SK-MEL-5 (cell line): ENCODE data around the gene IGFBP7. TPM values are rescaled to one million over a fixed set of nuclear protein-coding genes. Genes with fewer than 3 reads are reported as not detected.

Experiments
- DNase-seq: peaks from one replicate; pipeline ENCODE4 v3.0.0-alpha.2; 2016; ENCODE audit warnings: low read depth, low spot score
- in situ Hi-C: cut with HindIII; loops from 2 replicates; pipeline ENCODE4 v1.10.0; 2016; ENCODE audit warnings: low sequenced_read_pairs, high pct_unique_total_duplicates, low pct_unique_long_range_greater_than_20kb
- total RNA-seq: library from RNA; depleted of rRNA; stranded (reverse); fragments of >200 nt; shearing (Covaris generic); gene quantifications from 2 replicates; pipeline ENCODE4 v1.2.3, GENCODE V29; 2014

IGFBP7 gene
- total RNA-seq, 1 experiment from 2014 or later = 210 TPM

- in situ Hi-C loops = no loop called here
- peak; percentile 74 for DNase-seq
Measured at GRCh38 chr4:57104706-57105560, 5.3 kb downstream of the IGFBP7 start.

- in situ Hi-C loops = no loop called here
- DNase-seq = no peak
Measured at GRCh38 chr4:57103051-57103450, 7.1 kb downstream of the IGFBP7 start.

- DNase-seq = peak; percentile 76
- in situ Hi-C loops = no loop called here
Measured at GRCh38 chr4:57102050-57102624, 8.0 kb downstream of the IGFBP7 start.

- DNase-seq = peak; percentile 41
- in situ Hi-C loops = no loop called here
Measured at GRCh38 chr4:57100979-57101651, 9.1 kb downstream of the IGFBP7 start.

GRCh38 chr4:57099363-57099762 lies 10.8 kb downstream of the IGFBP7 start:
- DNase-seq = no peak
- in situ Hi-C loops = no loop called here

GRCh38 chr4:57098941-57099340 lies 11.2 kb downstream of the IGFBP7 start:
- in situ Hi-C loops = no loop called here
- peak; percentile 94 for DNase-seq

- in situ Hi-C loops = no loop called here
- no peak for DNase-seq
Measured at GRCh38 chr4:57098415-57098814, 11.8 kb downstream of the IGFBP7 start.

GRCh38 chr4:57097711-57098110 lies 12.5 kb downstream of the IGFBP7 start:
- in situ Hi-C loops = no loop called here

GRCh38 chr4:57095956-57096355 lies 14.2 kb downstream of the IGFBP7 start:
- in situ Hi-C loops = no loop called here
- no peak for DNase-seq

More at GRCh38 chr4:57097711-57098110, 12.5 kb downstream of the IGFBP7 start:
- DNase-seq = no peak

GRCh38 chr4:57095245-57095644 lies 14.9 kb downstream of the IGFBP7 start:
- DNase-seq = no peak
- in situ Hi-C loops = no loop called here

- no peak for DNase-seq
- in situ Hi-C loops = no loop called here
Measured at GRCh38 chr4:57094832-57095223, 15.4 kb downstream of the IGFBP7 start.

- peak; percentile 64 for DNase-seq
- in situ Hi-C loops = no loop called here
Measured at GRCh38 chr4:57093845-57094831, 16.0 kb downstream of the IGFBP7 start.

GRCh38 chr4:57091657-57092162 lies 18.5 kb downstream of the IGFBP7 start:
- in situ Hi-C loops = no loop called here
- DNase-seq = peak; percentile 32

GRCh38 chr4:57090079-57090478 lies 20.1 kb downstream of the IGFBP7 start:
- in situ Hi-C loops = no loop called here

GRCh38 chr4:57089549-57089948 lies 20.6 kb downstream of the IGFBP7 start:
- in situ Hi-C loops = no loop called here
- DNase-seq = no peak

More at GRCh38 chr4:57090079-57090478, 20.1 kb downstream of the IGFBP7 start:
- no peak for DNase-seq

GRCh38 chr4:57086031-57086723 lies 24.0 kb downstream of the IGFBP7 start:
- in situ Hi-C loops = no loop called here
- DNase-seq = no peak

GRCh38 chr4:57085278-57085677 lies 24.9 kb downstream of the IGFBP7 start:
- no peak for DNase-seq
- in situ Hi-C loops = no loop called here
